ENCODE measurements around the gene XPA. TPM values are rescaled to one million over a fixed set of nuclear protein-coding genes. Genes with fewer than 3 reads are reported as not detected.

Gene XPA
- total RNA-seq, 3 donors from 2014 or later, result 10.8 to 24.0 (median 14.6) TPM

DNA sequence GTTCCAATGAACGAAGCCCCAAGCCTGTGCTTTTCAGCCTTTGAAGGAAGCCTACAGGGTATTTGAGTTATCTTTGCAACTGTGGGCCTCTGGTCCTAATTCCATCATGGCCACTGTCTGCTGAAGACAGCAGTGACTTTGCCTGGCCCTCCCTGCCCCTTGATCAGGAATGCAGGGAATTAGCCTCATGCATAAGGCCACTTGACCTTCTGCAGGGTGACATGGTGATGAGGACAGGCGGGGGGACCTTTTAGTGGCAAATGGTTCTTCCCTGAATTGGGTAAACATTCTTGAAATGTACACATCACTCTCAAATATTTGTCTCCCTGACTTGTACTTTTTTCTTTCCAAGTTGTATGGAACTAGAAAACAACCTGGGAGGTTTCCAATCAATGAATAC is 25.2 kb upstream of the XPA start:
- no peak for DNase-seq
- Histone ChIP-seq H3K4me3 (no peak overlapping the region), H3K36me3 (ENCODE audit: low read depth) (no peaks in the 10 kb centered on the region), H3K4me1 (ENCODE audit: low read depth) (no peaks in the 10 kb centered on the region), H3K9me3 (no peaks in the 10 kb centered on the region)
- TF ChIP-seq, protein P1, sequence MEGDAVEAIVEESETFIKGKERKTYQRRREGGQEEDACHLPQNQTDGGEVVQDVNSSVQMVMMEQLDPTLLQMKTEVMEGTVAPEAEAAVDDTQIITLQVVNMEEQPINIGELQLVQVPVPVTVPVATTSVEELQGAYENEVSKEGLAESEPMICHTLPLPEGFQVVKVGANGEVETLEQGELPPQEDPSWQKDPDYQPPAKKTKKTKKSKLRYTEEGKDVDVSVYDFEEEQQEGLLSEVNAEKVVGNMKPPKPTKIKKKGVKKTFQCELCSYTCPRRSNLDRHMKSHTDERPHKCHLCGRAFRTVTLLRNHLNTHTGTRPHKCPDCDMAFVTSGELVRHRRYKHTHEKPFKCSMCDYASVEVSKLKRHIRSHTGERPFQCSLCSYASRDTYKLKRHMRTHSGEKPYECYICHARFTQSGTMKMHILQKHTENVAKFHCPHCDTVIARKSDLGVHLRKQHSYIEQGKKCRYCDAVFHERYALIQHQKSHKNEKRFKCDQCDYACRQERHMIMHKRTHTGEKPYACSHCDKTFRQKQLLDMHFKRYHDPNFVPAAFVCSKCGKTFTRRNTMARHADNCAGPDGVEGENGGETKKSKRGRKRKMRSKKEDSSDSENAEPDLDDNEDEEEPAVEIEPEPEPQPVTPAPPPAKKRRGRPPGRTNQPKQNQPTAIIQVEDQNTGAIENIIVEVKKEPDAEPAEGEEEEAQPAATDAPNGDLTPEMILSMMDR (IDR thresholded peaks at IDR 0.05), result no peak
- intact Hi-C loops (cut with DNase I, micrococcal nuclease), result no loop called here
- ATAC-seq, result no peak

DNA sequence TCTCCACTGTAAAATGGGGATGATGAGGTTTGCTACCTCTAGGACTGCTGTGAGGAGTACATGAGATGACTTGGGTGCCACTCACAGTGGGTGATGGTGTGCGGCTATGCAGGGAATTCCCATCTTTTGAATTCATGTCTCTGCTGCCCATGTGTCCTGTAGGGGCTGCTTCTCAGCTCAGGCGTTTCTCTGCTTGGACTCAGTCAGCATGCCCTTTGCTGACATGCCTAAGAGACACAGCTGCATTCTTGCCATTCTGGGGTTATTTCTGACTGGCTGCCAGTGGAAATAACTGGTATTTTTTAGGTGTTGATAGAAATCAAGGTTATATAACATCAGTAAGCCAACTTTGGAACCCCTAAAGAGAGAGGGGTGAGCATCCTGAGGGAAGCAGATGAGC is 24.3 kb upstream of the XPA start:
- Histone ChIP-seq H3K4me1 (ENCODE audit: low read depth) (no peaks in the 10 kb centered on the region), H3K4me3 (no peak overlapping the region), H3K36me3 (ENCODE audit: low read depth) (no peaks in the 10 kb centered on the region), H3K9me3 (no peaks in the 10 kb centered on the region)
- intact Hi-C loops (cut with DNase I, micrococcal nuclease), result no loop called here
- TF ChIP-seq, protein P1 (IDR thresholded peaks at IDR 0.05), result no peak
- ATAC-seq (no peak), DNase-seq (no peak)

DNA sequence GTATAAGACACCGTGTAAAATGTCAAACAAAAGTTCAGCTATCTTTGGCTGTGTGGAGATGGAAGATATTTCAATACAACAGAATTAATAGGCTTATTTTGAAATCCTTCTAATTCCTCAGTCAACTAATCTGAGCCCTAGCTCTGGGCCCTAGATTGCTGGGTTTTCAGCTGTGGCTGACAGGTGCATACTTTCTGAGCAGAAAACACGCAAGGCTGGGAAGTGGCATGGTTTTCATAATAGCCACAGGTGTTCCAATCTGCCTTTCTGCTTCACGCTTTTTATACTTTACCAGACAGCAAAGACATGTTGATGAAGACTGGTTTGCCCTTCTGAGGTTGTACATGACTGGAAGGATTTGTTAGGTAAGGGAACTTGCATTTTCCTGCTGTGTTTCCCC is 20.7 kb upstream of the XPA start:
- ATAC-seq (no peak), DNase-seq (no peak)
- H3K9me3 ChIP-seq, result no peaks in the 10 kb centered on the region
- H3K4me1 ChIP-seq (ENCODE audit: low read depth), result no peaks in the 10 kb centered on the region
- no peak overlapping the region for H3K4me3 ChIP-seq
- TF ChIP-seq, protein P1 (IDR thresholded peaks at IDR 0.05), result no peak
- intact Hi-C loops (cut with DNase I, micrococcal nuclease), result loop anchor here (10.0 kb wide), 1 partner anchor 187 kb away; no protein-coding TSS in a partner anchor
- H3K36me3 ChIP-seq (ENCODE audit: low read depth), result no peaks in the 10 kb centered on the region

DNA sequence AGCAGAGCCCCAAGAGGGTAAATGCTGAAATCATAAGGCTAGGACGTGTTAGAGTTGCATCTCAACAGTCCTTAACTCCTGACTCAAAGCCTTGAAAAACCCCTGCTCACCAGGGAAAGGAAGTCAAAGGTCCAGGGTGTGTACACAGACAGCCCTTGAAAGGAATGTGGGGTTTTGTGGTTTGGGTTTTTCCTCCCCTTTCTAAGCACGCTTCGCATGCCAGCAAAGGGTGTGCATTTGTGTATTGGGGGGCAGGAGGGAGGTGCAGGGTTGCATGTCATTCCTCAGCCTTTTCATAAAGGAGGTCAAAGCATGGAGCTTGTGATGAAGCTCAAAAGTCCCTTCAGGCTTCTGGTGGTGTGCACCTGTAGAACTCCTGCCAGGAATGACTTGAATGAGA is 17.3 kb upstream of the XPA start:
- no peaks in the 10 kb centered on the region for H3K4me1 ChIP-seq (ENCODE audit: low read depth)
- DNase-seq (no peak), ATAC-seq (no peak)
- H3K36me3 ChIP-seq (ENCODE audit: low read depth), result no peaks in the 10 kb centered on the region
- H3K9me3 ChIP-seq, result no peaks in the 10 kb centered on the region
- H3K4me3 ChIP-seq, result no peak overlapping the region
- TF ChIP-seq, protein P1 (IDR thresholded peaks at IDR 0.05), result no peak
- intact Hi-C loops (cut with DNase I, micrococcal nuclease), result loop anchor here (10.0 kb wide), 1 partner anchor 190 kb away; no protein-coding TSS in a partner anchor

DNA sequence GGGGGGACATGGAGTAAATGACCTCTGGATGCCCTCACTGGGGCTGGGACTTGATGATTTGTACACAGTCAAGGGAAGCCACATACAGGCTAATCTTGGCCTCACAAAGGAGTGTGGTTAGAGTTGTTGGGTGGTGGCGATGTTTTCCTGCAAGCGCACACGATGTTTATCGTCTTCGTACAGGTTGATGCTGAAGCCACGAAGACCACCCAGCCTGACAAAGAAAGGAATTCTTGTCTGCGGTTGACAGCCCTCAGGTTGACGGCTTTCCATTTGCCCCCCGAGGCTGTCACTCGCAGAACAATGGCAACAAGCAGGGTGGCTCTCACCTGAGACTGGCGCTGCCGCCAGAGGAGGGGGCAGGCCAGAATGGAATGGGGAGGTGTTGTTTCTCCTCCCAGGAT is 14.1 kb upstream of the XPA start:
- TF ChIP-seq, protein P1 (IDR thresholded peaks at IDR 0.05), result no peak
- no peaks in the 10 kb centered on the region for H3K9me3 ChIP-seq
- no peaks in the 10 kb centered on the region for H3K36me3 ChIP-seq (ENCODE audit: low read depth)
- DNase-seq, result no peak
- intact Hi-C loops (cut with DNase I, micrococcal nuclease), result loop anchor here (10.0 kb wide), 1 partner anchor 194 kb away; no protein-coding TSS in a partner anchor
- no peak for ATAC-seq
- no peak overlapping the region for H3K4me3 ChIP-seq
- no peaks in the 10 kb centered on the region for H3K4me1 ChIP-seq (ENCODE audit: low read depth)

Data from mucosa of descending colon (tissue), 3 donors.